Dedifferentiated amniotic fluid mesenchymal stem cell (primary cell): ENCODE data around the gene ARHGAP6.
A peak's percentile ranks its signal among the peaks of the same experiment; 100 is the strongest.

Experiments used
- DNase-seq: peaks from one replicate; pipeline ENCODE4 v3.0.0-alpha.2; 2016; ENCODE audit errors: extremely low spot score

The ARHGAP6 gene

GRCh38 chrX:11309220-11309619, 356.5 kb downstream of the ARHGAP6 start:
- no peak for DNase-seq

GRCh38 chrX:11305641-11306040, 360.1 kb downstream of the ARHGAP6 start:
- no peak for DNase-seq

GRCh38 chrX:11304829-11305228, 360.9 kb downstream of the ARHGAP6 start:
- no peak for DNase-seq

- DNase-seq = no peak
Measured at GRCh38 chrX:11298600-11298999, 367.1 kb downstream of the ARHGAP6 start.

- DNase-seq = no peak
Measured at GRCh38 chrX:11296051-11296450, 369.7 kb downstream of the ARHGAP6 start.

GRCh38 chrX:11293113-11293512, 372.6 kb downstream of the ARHGAP6 start, which contains the start of gene AMELX:
TSS of gene AMELX (plus strand) at chrX:11293413. CDS start at chrX:11294789, 1,376 bp downstream.
- DNase-seq = no peak

GRCh38 chrX:11290416-11291102, 375.2 kb downstream of the ARHGAP6 start:
- DNase-seq = no peak

- DNase-seq = no peak
Measured at GRCh38 chrX:11287505-11287904, 378.2 kb downstream of the ARHGAP6 start.

GRCh38 chrX:11285651-11286050, 380.1 kb downstream of the ARHGAP6 start:
- no peak for DNase-seq

GRCh38 chrX:11282043-11282442, 383.7 kb downstream of the ARHGAP6 start:
- DNase-seq = no peak

GRCh38 chrX:11273544-11273943, 392.2 kb downstream of the ARHGAP6 start:
- no peak for DNase-seq

GRCh38 chrX:11272863-11273262, 392.9 kb downstream of the ARHGAP6 start:
- DNase-seq = no peak

- DNase-seq = no peak
Measured at GRCh38 chrX:11272290-11272689, 393.4 kb downstream of the ARHGAP6 start.

GRCh38 chrX:11269996-11270395, 395.7 kb downstream of the ARHGAP6 start:
- DNase-seq = no peak

- DNase-seq = no peak
Measured at GRCh38 chrX:11269006-11269405, 396.7 kb downstream of the ARHGAP6 start.

- no peak for DNase-seq
Measured at GRCh38 chrX:11267425-11267824, 398.3 kb downstream of the ARHGAP6 start.

GRCh38 chrX:11266573-11267003, 399.1 kb downstream of the ARHGAP6 start:
- no peak for DNase-seq

- no peak for DNase-seq
Measured at GRCh38 chrX:11265352-11265751, 400.4 kb downstream of the ARHGAP6 start.

- no peak for DNase-seq
Measured at GRCh38 chrX:11264925-11265324, 400.8 kb downstream of the ARHGAP6 start.

- DNase-seq = peak; percentile 49
Measured at GRCh38 chrX:11261260-11261659, 404.5 kb downstream of the ARHGAP6 start.

- DNase-seq = no peak
Measured at GRCh38 chrX:11259437-11259836, 406.3 kb downstream of the ARHGAP6 start.

GRCh38 chrX:11257711-11258110, 408.0 kb downstream of the ARHGAP6 start:
- no peak for DNase-seq

GRCh38 chrX:11257290-11257689, 408.4 kb downstream of the ARHGAP6 start:
- no peak for DNase-seq
